COLO829 (cell line): Measurements from ENCODE around the gene CD19.
"Not testable (repeated sequence)": the region's sequence is repeated elsewhere in the genome, so short reads cannot be mapped to it uniquely, and the experiment has no call there.

Experiments
- DNase-seq: peaks from one replicate; pipeline ENCODE4 v3.0.0; 2012; ENCODE audit warnings: low spot score

CD19 gene

GRCh38 chr16:28910086-28911031 lies 21.4 kb upstream of the CD19 start:
- no peak for DNase-seq

- DNase-seq, result no peak
Measured at GRCh38 chr16:28912558-28912957, 19.2 kb upstream of the CD19 start.

GRCh38 chr16:28913946-28914724 lies 17.6 kb upstream of the CD19 start:
- DNase-seq, result no peak

- no peak for DNase-seq
Measured at GRCh38 chr16:28915181-28915580, 16.6 kb upstream of the CD19 start.

- DNase-seq, result no peak
Measured at GRCh38 chr16:28917095-28917494, 14.7 kb upstream of the CD19 start.

- no peak for DNase-seq
Measured at GRCh38 chr16:28918698-28919097, 13.1 kb upstream of the CD19 start.

GRCh38 chr16:28923231-28923587 lies 8.6 kb upstream of the CD19 start:
- DNase-seq, result no peak

GRCh38 chr16:28923652-28924398 lies 7.9 kb upstream of the CD19 start:
- no peak for DNase-seq

GRCh38 chr16:28924399-28924761 lies 7.4 kb upstream of the CD19 start:
- no peak for DNase-seq

GRCh38 chr16:28924762-28925385 lies 6.9 kb upstream of the CD19 start, which contains the start of gene RABEP2:
Gene RABEP2 (minus strand): TSS chr16:28925238. CDS start chr16:28925163, 75 bp downstream.
- peak; percentile 98 for DNase-seq

GRCh38 chr16:28925386-28926228 lies 6.2 kb upstream of the CD19 start:
- DNase-seq, result peak; percentile 37

GRCh38 chr16:28926284-28926683 lies 5.5 kb upstream of the CD19 start:
- not testable (repeated sequence) for DNase-seq

- no peak for DNase-seq
Measured at GRCh38 chr16:28927815-28928214, 4.0 kb upstream of the CD19 start.

- DNase-seq, result no peak
Measured at GRCh38 chr16:28930203-28930602, 1.6 kb upstream of the CD19 start.

GRCh38 chr16:28930652-28931051 lies 1.1 kb upstream of the CD19 start:
- no peak for DNase-seq

- no peak for DNase-seq
Measured at GRCh38 chr16:28932339-28933141, 769 bp downstream of the CD19 start.

- DNase-seq, result no peak
Measured at GRCh38 chr16:28933171-28933570, 1.4 kb downstream of the CD19 start.

- no peak for DNase-seq
Measured at GRCh38 chr16:28935346-28935745, 3.6 kb downstream of the CD19 start.

- DNase-seq, result peak; percentile 95
Measured at GRCh38 chr16:28935924-28936783, 4.4 kb downstream of the CD19 start.
